Sigmoid colon (tissue), 7 donors: ENCODE results near the gene ADRA1B. TPM values are rescaled to one million over a fixed set of nuclear protein-coding genes. Genes with fewer than 3 reads are reported as not detected.
"Not testable (repeated sequence)": the region's sequence is repeated elsewhere in the genome, so short reads cannot be mapped to it uniquely, and the experiment has no call there.

Experiments
- DNase-seq: peaks from one replicate; pipeline ENCODE4 v3.0.0-alpha.2; 2019
- H3K27ac ChIP-seq, 4 donors: fragments of 200-600 bp; sonication (generic); one replicate each; pipeline ENCODE4 v1.5.1; 2016 to 2019; ENCODE audit warnings: mild to moderate bottlenecking in 1 of 4
- H3K27me3 ChIP-seq, 3 donors: fragments of 200-600 bp; sonication (generic); one replicate each; pipeline ENCODE4 v1.5.1; 2019; ENCODE audit warnings: mild to moderate bottlenecking in 1 of 3
- H3K36me3 ChIP-seq, 4 donors: fragments of 200-600 bp; sonication (generic); one replicate each; pipeline ENCODE4 v1.5.1; 2016 to 2019
- H3K4me1 ChIP-seq, 4 donors: fragments of 200-600 bp; sonication (generic); one replicate each; pipeline ENCODE4 v1.5.1; 2017 to 2019
- H3K4me3 ChIP-seq, 4 donors: fragments of 200-600 bp; sonication (generic); one replicate each; pipeline ENCODE4 v1.5.1; 2017 to 2019; ENCODE audit warnings: mild to moderate bottlenecking in 2 of 4, moderate library complexity in 1 of 4
- H3K9me3 ChIP-seq, 4 donors: fragments of 200-600 bp in 3 of 4; sonication (generic) in 3 of 4; one replicate each; pipeline versions ENCODE4 v1.5.1 to v1.6.1; 2013 to 2019
- CTCF ChIP-seq, 4 experiments: fragments of 450-650 bp in 3 of 4; fragments of 200-600 bp in 1 of 4; IDR thresholded peaks; one replicate each; pipeline ENCODE4 v1.5.1; 2016 to 2019; ENCODE audit warnings: antibody characterized with exemption in 4 of 4, mild to moderate bottlenecking in 3 of 4, moderate library complexity in 2 of 4
- EP300 ChIP-seq, 4 donors: sonication (generic); formaldehyde crosslinking; IDR thresholded peaks; one replicate each; pipeline ENCODE4 v1.6.1; 2017; ENCODE audit warnings: antibody characterized with exemption in 4 of 4
- POLR2A ChIP-seq, 2 donors: fragments of 450-650 bp; IDR thresholded peaks; one replicate each; pipeline ENCODE4 v1.6.1; 2016; ENCODE audit warnings: antibody characterized with exemption in 2 of 2, mild to moderate bottlenecking in 2 of 2, moderate library complexity in 2 of 2
- POLR2AphosphoS5 ChIP-seq, 4 donors: sonication (generic); formaldehyde crosslinking; IDR thresholded peaks; one replicate each; pipeline ENCODE4 v1.6.1; 2017; ENCODE audit warnings: antibody characterized with exemption in 4 of 4
- WGBS, 2 donors: extraction: QIAGEN DNeasy Blood & Tissue Kit; methylation state at CpG; one replicate each; pipeline ENCODE4 v1.1.7; 2013; 5-methylcytosine and 5-hydroxymethylcytosine counted together
- intact Hi-C: fragments of 100-400 bp; cut with DNase I; formaldehyde crosslinking; loops from one replicate; pipeline ENCODE4 v1.15.1; 2023
- polyA plus RNA-seq, 3 donors: library from polyadenylated mRNA; stranded (reverse); fragments of 200-250 nt; gene quantifications; one replicate each; pipeline ENCODE4 v1.2.3, GENCODE V29; 2013
- total RNA-seq, 4 donors: library from RNA; depleted of rRNA; stranded (reverse); fragments of >200 nt; gene quantifications; one replicate each; pipeline ENCODE4 v1.1.0, GENCODE V29; 2016
- donor health status: healthy with polysubstance abuse.
- donor health status: Bipolar disorder and iron deficiency.
- donor health status: healthy.

Gene ADRA1B
- total and polyA plus RNA-seq, 7 donors, result 0.36 to 1.8 (median 0.61) TPM; not detected in 1

GRCh38 chr5:160008877-160009590 is 92.8 kb downstream of the ADRA1B start, which contains the start of gene TTC1:
TTC1 (plus strand) TSS chr5:160009139; CDS start chr5:160010529, 1,390 bp downstream.
- 0% methylated on average over 31 of the region's 31 CpGs for WGBS, 2 donors
- intact Hi-C loops, result loop anchor here (1.0 to 5.0 kb wide), 2 partner anchors 109 to 802 kb away; partner anchors contain the start of gene RNF145
- DNase-seq, result peak; percentile 98
- Histone ChIP-seq H3K27me3 (no peaks in the 10 kb centered on the region), H3K27ac (peak within 1 kb of the TSS; percentile 85 to 91 (median 86)), H3K4me1 (peaks cover 0 to 20% (median 17%) of the 10 kb centered on the region in 4 donors), H3K36me3 (peaks cover 4 to 32% (median 6%) of the 10 kb centered on the region in 4 donors), H3K4me3 (peak within 1 kb of the TSS; percentile 66 to 90 (median 80)), H3K9me3 (no peaks in the 10 kb centered on the region)
- TF ChIP-seq POLR2AphosphoS5 (IDR thresholded peaks at IDR 0.05), result peak; percentile 94 to 98 (median 94)
- peak in 2 of 4 donors; percentile 25 to 71 for TF ChIP-seq EP300 (IDR thresholded peaks at IDR 0.05)
- TF ChIP-seq POLR2A (IDR thresholded peaks at IDR 0.05), result peak; percentile 73 to 85
- no peak for TF ChIP-seq CTCF (IDR thresholded peaks at IDR 0.05)

DNA sequence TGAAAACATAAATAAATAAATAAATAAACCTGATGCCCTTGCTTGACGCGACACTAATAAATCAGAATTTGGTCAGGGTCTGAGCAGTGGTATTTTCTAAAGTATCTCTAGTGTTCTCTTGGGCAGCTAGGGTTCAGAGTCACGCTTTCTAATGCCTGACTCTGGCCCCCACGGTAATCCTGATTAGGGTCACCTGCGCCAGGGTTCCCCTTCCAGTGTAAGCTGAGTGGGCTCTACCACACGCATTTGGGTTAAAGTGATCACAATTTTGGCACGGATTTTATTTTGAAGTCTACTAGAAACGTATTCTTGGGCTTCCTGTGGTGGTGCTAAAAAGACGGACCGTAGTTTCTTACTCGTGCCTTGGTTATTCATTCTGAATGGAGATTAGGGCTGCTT is 93.3 kb downstream of the ADRA1B start:
- no peaks in the 10 kb centered on the region for H3K27me3 ChIP-seq
- peaks cover 0 to 20% (median 17%) of the 10 kb centered on the region in 4 donors for H3K4me1 ChIP-seq
- no peak for DNase-seq
- intact Hi-C loops, result loop anchor here (1.0 to 5.0 kb wide), 2 partner anchors 109 to 802 kb away; partner anchors contain the start of gene RNF145
- H3K9me3 ChIP-seq, result no peaks in the 10 kb centered on the region
- H3K4me3 ChIP-seq, result peak overlapping the region; percentile 66 to 90 (median 80)
- WGBS, 2 donors, result 2 to 4% methylated on average over 11 of the region's 11 CpGs
- H3K36me3 ChIP-seq, result peaks cover 4 to 33% (median 6%) of the 10 kb centered on the region in 4 donors
- peak overlapping the region; percentile 85 to 91 (median 86) for H3K27ac ChIP-seq
- no peak for TF ChIP-seq POLR2AphosphoS5 (IDR thresholded peaks at IDR 0.05)
- TF ChIP-seq POLR2A (IDR thresholded peaks at IDR 0.05), result no peak
- TF ChIP-seq CTCF (IDR thresholded peaks at IDR 0.05), result no peak

DNA sequence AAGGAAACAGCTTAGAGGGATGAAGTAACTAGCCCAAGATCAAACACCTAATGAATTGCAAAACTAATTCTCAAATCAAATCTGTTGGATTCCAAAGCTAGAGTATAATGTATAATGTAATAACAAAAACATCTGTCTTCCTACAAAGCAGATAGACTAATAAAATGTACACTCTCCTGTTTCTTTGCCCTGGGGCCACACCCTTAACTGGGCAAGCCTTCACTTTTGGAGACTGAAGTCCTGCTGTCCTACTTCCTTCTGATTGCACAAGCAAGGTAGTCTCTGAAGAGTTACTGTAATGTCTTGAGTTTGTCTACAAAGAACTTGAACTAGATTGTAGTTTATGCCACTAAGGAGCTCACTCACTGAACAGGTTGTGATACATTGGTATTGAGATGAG is 95.2 kb downstream of the ADRA1B start:
- Histone ChIP-seq H3K27me3 (no peaks in the 10 kb centered on the region), H3K4me1 (peaks cover 0 to 20% (median 17%) of the 10 kb centered on the region in 4 donors), H3K36me3 (peaks cover 4 to 49% (median 6%) of the 10 kb centered on the region in 4 donors), H3K27ac (no peak overlapping the region), H3K9me3 (no peaks in the 10 kb centered on the region), H3K4me3 (no peak overlapping the region)
- DNase-seq, result no peak
- intact Hi-C loops, result no loop called here
- TF ChIP-seq POLR2AphosphoS5 (IDR thresholded peaks at IDR 0.05) (no peak), CTCF (IDR thresholded peaks at IDR 0.05) (no peak), POLR2A (IDR thresholded peaks at IDR 0.05) (no peak), EP300 (IDR thresholded peaks at IDR 0.05) (no peak)

GRCh38 chr5:160014197-160014596 is 97.9 kb downstream of the ADRA1B start:
- DNase-seq, H3K4me3 ChIP-seq, H3K27me3 ChIP-seq, H3K27ac ChIP-seq, intact Hi-C loops, H3K9me3 ChIP-seq: not testable (repeated sequence)
- H3K36me3 ChIP-seq, result peaks cover 4 to 66% (median 6%) of the 10 kb centered on the region in 4 donors
- H3K4me1 ChIP-seq, result peaks cover 0 to 20% (median 17%) of the 10 kb centered on the region in 4 donors
- 95 to 97% methylated on average over 6 of the region's 6 CpGs for WGBS, 2 donors

- WGBS, 2 donors, result 87 to 88% methylated on average over 2 of the region's 2 CpGs
- H3K9me3 ChIP-seq, result no peaks in the 10 kb centered on the region
- intact Hi-C loops, result no loop called here
- no peak for TF ChIP-seq POLR2AphosphoS5 (IDR thresholded peaks at IDR 0.05)
- no peak for DNase-seq
- no peaks in the 10 kb centered on the region for H3K27me3 ChIP-seq
- peaks cover 0 to 34% (median 0%) of the 10 kb centered on the region in 4 donors for H3K36me3 ChIP-seq
- no peak overlapping the region for H3K4me3 ChIP-seq
- no peak overlapping the region for H3K27ac ChIP-seq
- peaks cover 0 to 18% (median 8%) of the 10 kb centered on the region in 4 donors for H3K4me1 ChIP-seq
These were observed 102.8 kb downstream of the ADRA1B start for GRCh38 chr5:160018945-160019625.
